Measurements from ENCODE around the gene SNX30.

- TF ChIP-seq CTCF (conservative IDR thresholded peaks at IDR 0.05) = no peak
- TF ChIP-seq ZFX (IDR thresholded peaks at IDR 0.05) = no peak
Observed at GRCh38 chr9:112794731-112795130, 44.2 kb downstream of the SNX30 start.

All from C4-2B (cell line).